Glutamatergic neuron (in vitro differentiated cells): ENCODE data around the gene TCF3. TPM values are rescaled to one million over a fixed set of nuclear protein-coding genes. Genes with fewer than 3 reads are reported as not detected.

Experiments used
- DNase-seq: peaks from one replicate; pipeline ENCODE4 v3.0.0; 2022
- H3K27ac Mint-ChIP-seq: one replicate; pipeline ENCODE4 v1.8.0; 2020; ENCODE audit warnings: mild to moderate bottlenecking, mixed read lengths, inconsistent platforms; ENCODE audit not compliant: unreplicated experiment
- H3K27me3 Mint-ChIP-seq: one replicate; pipeline ENCODE4 v1.8.0; 2020; ENCODE audit warnings: mild to moderate bottlenecking, moderate library complexity, mixed read lengths, inconsistent platforms; ENCODE audit not compliant: unreplicated experiment
- H3K36me3 Mint-ChIP-seq: one replicate; pipeline ENCODE4 v1.8.0; 2020; ENCODE audit warnings: mild to moderate bottlenecking, mixed read lengths, inconsistent platforms; ENCODE audit not compliant: unreplicated experiment
- H3K4me1 Mint-ChIP-seq: one replicate; pipeline ENCODE4 v1.8.0; 2020; ENCODE audit warnings: mild to moderate bottlenecking, low read depth, mixed read lengths, inconsistent platforms; ENCODE audit not compliant: unreplicated experiment
- H3K4me3 Mint-ChIP-seq: one replicate; pipeline ENCODE4 v1.8.0; 2020; ENCODE audit warnings: mild to moderate bottlenecking, mixed read lengths, inconsistent platforms; ENCODE audit not compliant: unreplicated experiment
- H3K9me3 Mint-ChIP-seq: one replicate; pipeline ENCODE4 v1.8.0; 2020; ENCODE audit warnings: mild to moderate bottlenecking, moderate library complexity, mixed read lengths, inconsistent platforms; ENCODE audit not compliant: unreplicated experiment
- CTCF ChIP-seq: fragments of 200-600 bp; sonication (generic); IDR thresholded peaks from one replicate; pipeline ENCODE4 v1.5.0; 2021; ENCODE audit not compliant: partially characterized antibody, unreplicated experiment
- total RNA-seq: library from RNA; stranded (reverse); fragmentation: NEBNext Ultra II Directional; extraction: Animal tissue kit (Norgen Biotek cat#: 25700); gene quantifications from one replicate; pipeline ENCODE4 v1.2.1, GENCODE V29; 2021; ENCODE audit not compliant: unreplicated experiment

The TCF3 gene
- total RNA-seq, 1 donor from 2014 or later = 249 TPM

- Mint-ChIP-seq H3K36me3 (no peaks in the 10 kb centered on the region), H3K9me3 (peaks cover 8% of the 10 kb centered on the region), H3K4me1 (peaks cover 12% of the 10 kb centered on the region), H3K4me3 (peak overlapping the region; percentile 60), H3K27me3 (no peaks in the 10 kb centered on the region), H3K27ac (peak overlapping the region; percentile 48)
- TF ChIP-seq CTCF = no peak
- no peak for DNase-seq
Observed at GRCh38 chr19:1563251-1563650, 89.2 kb downstream of the TCF3 start.

- Mint-ChIP-seq H3K9me3 (peaks cover 12% of the 10 kb centered on the region), H3K27me3 (peaks cover 4% of the 10 kb centered on the region), H3K27ac (no peak overlapping the region), H3K36me3 (no peaks in the 10 kb centered on the region), H3K4me3 (no peak overlapping the region), H3K4me1 (peaks cover 12% of the 10 kb centered on the region)
- TF ChIP-seq CTCF = no peak
- no peak for DNase-seq
Observed at GRCh38 chr19:1561236-1561842, 91.1 kb downstream of the TCF3 start.

- Mint-ChIP-seq H3K9me3 (peaks cover 11% of the 10 kb centered on the region), H3K27me3 (peaks cover 4% of the 10 kb centered on the region), H3K27ac (no peak overlapping the region), H3K4me3 (no peak overlapping the region), H3K36me3 (no peaks in the 10 kb centered on the region), H3K4me1 (peaks cover 12% of the 10 kb centered on the region)
- TF ChIP-seq CTCF = no peak
- no peak for DNase-seq
Observed at GRCh38 chr19:1560286-1560882, 92.0 kb downstream of the TCF3 start.

Other genes starting within 250 kb of the TCF3 start
- gene DAZAP1, start 245.0 kb downstream of the TCF3 start, total RNA-seq = 135 TPM
- 603 TPM for gene RPS15, start 214.2 kb downstream of the TCF3 start, total RNA-seq
- 371 TPM for gene APC2, start 202.5 kb downstream of the TCF3 start, total RNA-seq
- gene C19orf25, start 173.4 kb downstream of the TCF3 start, total RNA-seq = 29.2 TPM
- gene PCSK4, start 162.3 kb downstream of the TCF3 start, total RNA-seq = 21.2 TPM
- 21.5 TPM for gene REEP6, start 161.4 kb downstream of the TCF3 start, total RNA-seq
- 0.83 TPM for gene ADAMTSL5, start 139.6 kb downstream of the TCF3 start, total RNA-seq
- 0.69 TPM for gene PLK5, start 128.5 kb downstream of the TCF3 start, total RNA-seq
- gene MEX3D, start 84.3 kb downstream of the TCF3 start, total RNA-seq = 96.7 TPM
- 106 TPM for gene MBD3, start 59.8 kb downstream of the TCF3 start, total RNA-seq
- gene UQCR11, start 47.2 kb downstream of the TCF3 start, total RNA-seq = 204 TPM
- gene ONECUT3, start 100.9 kb upstream of the TCF3 start, total RNA-seq = 15.4 TPM
- gene ATP8B3, start 159.7 kb upstream of the TCF3 start, total RNA-seq = 2.5 TPM
- 65.7 TPM for gene REXO1, start 195.9 kb upstream of the TCF3 start, total RNA-seq
- 30.6 TPM for gene KLF16, start 211.0 kb upstream of the TCF3 start, total RNA-seq
- gene ABHD17A, start 232.9 kb upstream of the TCF3 start, total RNA-seq = 75.1 TPM